GM19452 (cell line): ENCODE data around the gene OR52I1.

Experiments
- ATAC-seq: cut with Tn5 transposase; IDR thresholded peaks from one replicate; pipeline ENCODE4 v1.9.1; 2021; ENCODE audit not compliant: unreplicated experiment

The OR52I1 gene

DNA sequence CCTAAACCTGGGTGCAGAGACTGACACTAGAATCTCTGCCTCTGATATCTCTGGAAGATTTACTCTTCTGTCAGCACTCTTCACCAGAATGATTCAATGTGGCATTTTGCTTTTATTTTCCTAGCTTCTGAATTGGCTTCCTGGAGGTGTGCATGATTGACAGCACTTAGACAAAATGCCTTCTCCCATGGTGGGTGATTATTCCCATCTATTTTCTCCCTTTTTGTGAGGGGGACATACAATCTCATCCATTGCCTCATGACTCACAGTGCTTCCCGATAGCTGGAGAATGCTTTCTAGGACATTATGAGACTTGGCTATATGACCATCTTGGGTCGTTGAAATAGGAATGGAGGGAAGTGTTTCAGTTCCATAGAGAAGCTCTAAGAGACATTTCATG lies 18.1 kb downstream of the OR52I1 start:
- ATAC-seq = no peak

DNA sequence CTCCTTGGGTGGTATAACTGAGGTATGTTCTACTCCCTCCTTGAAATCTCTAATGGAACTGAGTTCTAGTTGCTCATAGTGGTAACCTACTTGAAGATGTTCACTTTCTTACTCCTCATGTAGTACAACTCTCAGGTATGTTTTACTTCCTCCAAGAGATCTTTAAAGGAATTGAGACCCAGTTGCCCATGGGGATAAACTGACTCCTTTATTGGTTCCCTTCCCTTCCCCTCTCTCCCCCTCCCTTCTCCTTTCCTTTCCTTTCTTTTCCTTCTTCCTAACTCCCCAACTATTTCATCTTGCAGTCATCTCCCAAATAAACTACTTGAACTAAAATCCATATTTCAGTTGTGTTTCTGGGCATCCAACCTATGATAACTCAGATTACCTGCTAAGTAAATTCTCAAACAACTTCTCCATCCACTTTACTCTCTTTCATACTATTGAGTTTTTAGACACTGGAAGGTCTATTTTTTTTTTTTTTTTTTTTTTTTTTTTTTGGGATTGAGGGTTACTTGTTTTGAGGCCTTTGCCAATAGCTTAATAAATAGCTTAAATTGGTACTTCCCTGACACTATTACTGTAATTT lies 22.1 kb downstream of the OR52I1 start:
- no peak for ATAC-seq

DNA sequence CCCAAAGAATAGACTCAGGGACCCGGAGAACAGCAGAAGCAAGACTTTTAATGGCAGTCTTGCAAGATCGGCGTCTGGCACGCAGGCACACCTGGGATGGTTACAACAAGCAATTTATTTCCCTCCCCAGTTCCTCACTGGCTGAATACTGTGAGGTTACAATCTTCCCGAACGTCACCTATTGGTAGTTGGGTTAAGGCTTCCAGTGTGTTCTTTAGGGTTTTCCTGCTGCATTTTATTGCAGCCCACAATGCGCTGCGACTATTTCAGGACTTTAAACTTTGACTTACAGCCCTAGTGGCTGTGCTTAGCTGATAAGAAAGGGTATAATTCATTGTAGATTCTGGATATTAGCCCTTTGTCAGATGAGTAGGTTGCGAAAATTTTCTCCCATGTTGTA lies 25.7 kb downstream of the OR52I1 start:
- no peak for ATAC-seq

DNA sequence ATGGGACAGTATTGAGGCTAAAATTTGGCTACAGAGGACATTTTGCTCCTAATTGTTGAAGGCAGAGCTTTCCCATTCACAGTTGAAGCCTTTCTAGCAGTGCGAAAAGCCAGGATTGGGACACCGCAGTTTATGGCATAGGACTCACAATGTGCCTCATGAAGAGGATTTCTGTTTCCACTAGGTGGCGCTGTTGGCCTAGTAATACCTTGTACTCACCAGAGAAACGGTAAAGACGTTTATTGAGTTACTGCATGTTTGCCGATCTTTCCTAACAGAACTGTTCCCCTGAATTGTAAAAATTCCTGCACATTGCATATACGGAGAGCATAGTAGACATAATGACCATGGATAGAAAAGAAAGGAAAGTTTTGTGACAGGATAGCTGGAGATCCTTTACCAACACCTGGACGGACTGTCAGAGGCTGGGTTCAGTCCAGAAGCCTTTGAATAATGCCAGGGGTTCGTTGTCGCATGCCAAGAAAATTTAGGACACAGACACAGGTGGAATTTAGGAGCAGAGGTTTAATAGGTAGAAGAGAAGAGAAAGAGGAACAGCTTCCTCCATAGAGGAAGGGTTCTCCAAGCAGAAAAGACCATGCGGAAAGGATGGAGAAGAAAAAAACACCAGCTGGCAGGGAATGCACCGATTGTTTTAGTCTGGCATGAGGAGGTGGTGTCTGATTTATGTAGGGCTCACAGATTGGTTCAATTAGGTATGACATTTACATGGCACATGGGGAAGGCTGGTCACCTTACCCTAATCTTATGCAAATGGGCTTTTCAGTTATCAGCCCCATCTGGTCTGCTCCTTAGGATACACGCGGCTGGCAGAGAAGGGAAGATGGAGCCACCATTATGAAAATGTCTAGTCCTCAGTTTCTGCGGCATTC lies 32.6 kb downstream of the OR52I1 start:
- ATAC-seq = peak; percentile 74

DNA sequence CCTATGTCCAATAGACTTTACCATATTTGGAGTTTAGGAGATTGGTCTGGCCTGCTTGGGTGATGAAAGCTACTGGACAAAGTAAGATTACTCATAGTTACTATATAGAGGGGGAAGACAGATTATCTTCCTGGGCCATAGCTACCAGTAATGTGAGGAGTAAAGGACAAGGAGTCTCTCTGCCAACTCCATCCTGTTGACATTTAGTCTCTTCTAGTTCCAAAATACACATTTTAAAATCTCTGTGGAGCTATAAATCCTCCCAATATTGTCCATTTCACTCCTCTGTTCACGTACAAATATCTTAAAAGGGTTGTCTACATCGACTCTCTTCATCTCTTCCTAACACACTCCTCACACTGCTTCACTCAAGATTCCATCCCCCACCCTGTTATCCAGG lies 42.3 kb downstream of the OR52I1 start:
- no peak for ATAC-seq

DNA sequence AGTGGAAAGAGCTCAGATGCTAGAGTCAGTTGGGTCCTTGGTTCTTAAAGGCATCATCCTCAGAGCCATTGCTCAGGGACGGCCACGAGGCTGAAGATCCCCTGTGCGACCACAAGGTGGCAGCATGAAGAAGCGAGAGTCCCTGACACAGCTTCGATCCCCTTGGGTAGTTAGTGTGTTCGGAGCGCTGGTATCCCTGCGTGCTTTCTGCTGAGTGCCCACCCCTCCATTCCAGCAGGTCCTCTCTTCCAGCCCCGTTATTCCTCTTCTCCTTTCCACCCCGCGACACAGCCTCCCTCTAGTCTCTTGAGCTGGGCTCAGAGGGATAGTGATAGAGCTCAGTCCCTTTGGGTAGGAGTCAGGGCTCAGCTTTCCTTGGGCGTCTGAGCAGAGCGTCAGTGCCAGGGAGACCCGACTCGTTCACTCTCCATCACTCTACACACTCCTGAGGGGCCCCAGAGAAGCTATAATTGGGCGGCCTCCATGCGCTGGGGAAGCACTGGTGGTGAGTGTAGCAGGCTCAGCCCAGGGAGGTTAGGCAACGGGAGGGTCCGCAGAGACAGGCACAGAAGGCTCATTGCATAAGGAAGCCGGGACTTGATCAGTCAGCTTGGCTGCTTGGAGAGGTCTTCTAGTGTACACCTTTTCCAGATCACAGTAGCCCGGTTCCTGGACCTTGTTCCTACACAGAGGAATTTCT lies 43.3 kb downstream of the OR52I1 start, which contains the start of gene OR51D1:
Gene OR51D1, plus strand, starts transcription at position 516 of the 700 bp plus-strand sequence. CDS start 2,314 bp downstream, outside the sequence.
- ATAC-seq = peak; percentile 94

DNA sequence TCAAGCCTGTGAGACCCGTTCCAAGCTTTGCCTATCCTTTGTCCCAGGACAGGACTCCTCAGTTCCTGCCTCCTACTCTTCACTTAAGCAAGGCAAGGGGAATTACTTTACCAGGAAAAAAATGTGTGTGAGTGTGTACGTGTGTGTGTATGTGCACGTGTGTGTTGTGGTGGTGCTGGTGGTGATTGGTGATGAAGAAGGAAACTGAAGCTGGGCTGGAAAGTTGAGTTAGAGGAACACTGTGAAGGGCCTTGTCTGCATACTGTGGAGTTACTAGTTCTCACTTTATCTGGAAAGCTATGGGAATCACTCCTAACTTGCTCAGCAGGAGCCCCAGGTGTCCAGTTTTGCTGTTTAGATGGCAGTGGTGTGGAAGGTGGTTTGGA lies 43.8 kb downstream of the OR52I1 start:
- ATAC-seq = no peak

DNA sequence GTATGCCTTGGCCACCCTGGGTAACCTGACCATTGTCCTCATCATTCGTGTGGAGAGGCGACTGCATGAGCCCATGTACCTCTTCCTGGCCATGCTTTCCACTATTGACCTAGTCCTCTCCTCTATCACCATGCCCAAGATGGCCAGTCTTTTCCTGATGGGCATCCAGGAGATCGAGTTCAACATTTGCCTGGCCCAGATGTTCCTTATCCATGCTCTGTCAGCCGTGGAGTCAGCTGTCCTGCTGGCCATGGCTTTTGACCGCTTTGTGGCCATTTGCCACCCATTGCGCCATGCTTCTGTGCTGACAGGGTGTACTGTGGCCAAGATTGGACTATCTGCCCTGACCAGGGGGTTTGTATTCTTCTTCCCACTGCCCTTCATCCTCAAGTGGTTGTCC lies 46.1 kb downstream of the OR52I1 start:
- no peak for ATAC-seq

DNA sequence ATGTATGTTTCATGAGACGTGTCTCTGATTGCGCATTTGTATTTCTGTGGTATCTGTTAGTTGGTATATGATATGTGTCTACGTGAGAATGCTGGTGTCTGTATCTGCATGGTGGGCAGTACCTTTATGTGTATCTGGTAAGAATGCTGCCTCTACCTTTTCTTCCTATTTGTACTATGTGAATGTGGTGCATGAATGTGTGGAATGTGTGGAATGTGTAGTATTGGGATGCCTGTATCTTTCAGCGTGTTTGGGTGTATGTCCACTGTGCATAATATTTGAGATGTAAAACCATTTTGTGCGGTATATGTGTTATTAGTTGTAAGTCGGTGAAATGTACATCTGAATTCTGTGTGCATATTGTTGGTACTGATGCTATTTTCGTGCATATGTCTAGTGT lies 47.7 kb downstream of the OR52I1 start:
- no peak for ATAC-seq

DNA sequence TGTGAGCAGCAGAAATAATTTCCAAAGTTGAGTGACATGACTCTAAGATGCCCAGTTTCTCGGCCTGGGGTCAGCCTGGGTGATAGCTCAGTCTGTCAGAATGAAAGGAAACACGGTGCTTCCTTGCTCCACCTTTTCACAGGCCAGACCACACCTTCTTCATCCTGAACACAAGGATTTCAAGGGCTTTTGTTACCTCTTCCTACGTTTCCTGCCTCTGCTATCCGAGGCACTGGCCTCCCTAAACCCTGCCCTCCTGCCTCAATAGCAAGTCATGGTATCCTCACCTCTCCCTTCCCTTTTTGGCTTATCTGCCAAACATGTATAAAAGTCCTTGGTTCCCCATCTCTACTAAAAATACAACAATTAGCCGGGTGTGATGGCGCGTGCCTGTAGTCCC lies 48.2 kb downstream of the OR52I1 start:
- no peak for ATAC-seq

DNA sequence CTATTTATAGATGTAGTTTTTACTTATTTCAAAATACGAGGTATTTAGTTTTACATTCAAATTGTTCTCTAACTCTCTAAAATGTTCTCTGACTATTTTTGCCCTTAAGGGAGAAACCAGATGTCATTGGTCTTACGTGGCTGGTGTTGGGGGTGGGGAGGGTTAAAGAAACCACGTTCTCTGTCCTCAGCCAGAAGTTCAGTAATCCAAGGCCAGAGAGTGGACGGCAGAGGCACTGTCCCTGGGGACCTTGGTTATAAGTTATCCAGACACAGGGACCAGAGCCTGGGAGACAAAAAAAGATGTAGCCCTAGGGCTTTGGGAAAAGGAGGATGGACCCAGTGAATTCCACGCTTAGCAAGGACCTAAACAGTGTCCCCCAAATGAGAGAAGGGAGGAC lies 49.2 kb downstream of the OR52I1 start:
- ATAC-seq = no peak

DNA sequence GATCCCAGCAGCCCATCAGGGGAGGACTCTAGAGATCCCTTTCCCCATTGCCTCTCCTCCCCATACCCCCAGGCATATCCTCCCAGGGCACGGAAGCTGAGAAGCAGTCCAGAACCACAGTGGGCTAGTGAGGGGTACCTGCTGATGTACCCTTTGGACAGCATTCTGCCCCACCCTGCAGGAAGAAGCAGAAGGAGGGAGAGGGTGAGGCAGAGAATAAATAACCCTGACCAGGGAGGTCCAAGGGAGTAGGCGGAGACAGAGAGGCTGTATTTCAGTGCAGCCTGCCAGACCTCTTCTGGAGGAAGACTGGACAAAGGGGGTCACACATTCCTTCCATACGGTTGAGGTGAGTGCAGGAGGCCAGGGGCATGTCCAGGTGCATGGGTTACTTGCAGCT lies 49.8 kb downstream of the OR52I1 start, which contains the start of gene OR51E1:
Gene OR51E1, plus strand, starts transcription at position 301 of the 400 bp plus-strand sequence. CDS start 8,545 bp downstream, outside the sequence.
- ATAC-seq = no peak

DNA sequence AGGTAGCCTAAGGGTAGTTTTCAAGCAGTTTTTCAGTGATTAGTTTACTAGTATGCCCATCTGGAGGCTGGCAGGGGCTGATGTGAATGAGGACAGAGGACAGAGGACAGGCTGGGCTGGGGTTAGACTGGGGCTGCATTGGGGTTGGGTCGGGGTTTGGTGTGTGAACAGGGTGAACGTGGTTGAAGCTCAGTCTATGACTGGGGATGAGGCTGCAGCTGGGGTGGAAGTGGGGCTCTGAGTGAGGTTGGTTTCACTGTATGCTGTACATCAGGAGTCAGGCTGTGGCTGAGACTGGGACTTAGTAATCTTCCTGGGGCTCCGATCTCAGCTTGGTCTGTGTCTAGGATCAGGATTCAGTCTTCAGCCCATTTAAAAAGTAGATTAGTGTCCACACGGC lies 50.4 kb downstream of the OR52I1 start:
- ATAC-seq = no peak
